Spleen (tissue), 7 donors: ENCODE data around the gene ZDBF2.

Experiments used
- POLR2A ChIP-seq, 3 donors: fragments of 450-650 bp; IDR thresholded peaks; one replicate each; pipeline ENCODE4 v1.5.1; 2017; ENCODE audit warnings: antibody characterized with exemption in 3 of 3, mild to moderate bottlenecking in 1 of 3
- TF ChIP-seq, protein P1 (sequence below), 11 experiments: fragments of 200-600 bp in 7 of 11; fragments of 450-650 bp in 4 of 11; sonication (generic) in 4 of 11; IDR thresholded peaks in 8 of 11; conservative IDR thresholded peaks in 3 of 11; 1 replicate in 7 of 11; 2 replicates in 4 of 11; pipeline versions ENCODE4 v1.4.0 to v1.8.0; 2016 to 2021; ENCODE audit warnings: antibody characterized with exemption in 11 of 11, inconsistent platforms in 4 of 11, mild to moderate bottlenecking in 1 of 11
- donor health status: DM: no; HTN: no; CAD: no; lungs with moderate emphysema.
- donor health status: DM: no; HTN: no; CAD: no.
- donor health status: DM: no; HTN: no; CAD: no.

DNA sequence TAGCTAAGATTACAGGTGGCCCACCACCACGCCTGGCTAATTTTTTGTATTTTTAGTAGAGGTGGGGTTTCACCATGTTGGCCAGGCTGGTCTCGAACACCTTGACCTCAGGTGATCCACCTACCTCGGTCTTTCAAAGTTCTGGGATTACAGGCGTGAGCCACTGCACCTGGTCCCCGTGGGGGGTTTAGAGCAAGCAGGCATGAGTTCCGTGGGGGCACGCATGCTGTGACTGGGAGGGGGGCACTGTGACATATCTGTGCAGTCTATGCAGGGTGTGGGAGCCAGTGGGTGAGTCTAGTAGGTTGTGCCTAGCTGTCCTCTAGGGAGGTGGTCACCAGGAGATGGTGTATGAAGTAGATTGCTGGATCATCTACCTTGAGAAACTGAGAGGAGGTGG, 16.6 kb upstream of the ZDBF2 start:
- TF ChIP-seq POLR2A (IDR thresholded peaks at IDR 0.05) = no peak
- TF ChIP-seq, protein P1, sequence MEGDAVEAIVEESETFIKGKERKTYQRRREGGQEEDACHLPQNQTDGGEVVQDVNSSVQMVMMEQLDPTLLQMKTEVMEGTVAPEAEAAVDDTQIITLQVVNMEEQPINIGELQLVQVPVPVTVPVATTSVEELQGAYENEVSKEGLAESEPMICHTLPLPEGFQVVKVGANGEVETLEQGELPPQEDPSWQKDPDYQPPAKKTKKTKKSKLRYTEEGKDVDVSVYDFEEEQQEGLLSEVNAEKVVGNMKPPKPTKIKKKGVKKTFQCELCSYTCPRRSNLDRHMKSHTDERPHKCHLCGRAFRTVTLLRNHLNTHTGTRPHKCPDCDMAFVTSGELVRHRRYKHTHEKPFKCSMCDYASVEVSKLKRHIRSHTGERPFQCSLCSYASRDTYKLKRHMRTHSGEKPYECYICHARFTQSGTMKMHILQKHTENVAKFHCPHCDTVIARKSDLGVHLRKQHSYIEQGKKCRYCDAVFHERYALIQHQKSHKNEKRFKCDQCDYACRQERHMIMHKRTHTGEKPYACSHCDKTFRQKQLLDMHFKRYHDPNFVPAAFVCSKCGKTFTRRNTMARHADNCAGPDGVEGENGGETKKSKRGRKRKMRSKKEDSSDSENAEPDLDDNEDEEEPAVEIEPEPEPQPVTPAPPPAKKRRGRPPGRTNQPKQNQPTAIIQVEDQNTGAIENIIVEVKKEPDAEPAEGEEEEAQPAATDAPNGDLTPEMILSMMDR (IDR thresholded peaks at IDR 0.05 in 8 of 11, conservative IDR thresholded peaks at IDR 0.05 in 3 of 11) = no peak
